Naive thymus-derived CD4-positive, alpha-beta T cell (primary cell): ENCODE data around the gene DCP1A. TPM values are rescaled to one million over a fixed set of nuclear protein-coding genes. Genes with fewer than 3 reads are reported as not detected.

Experiments used
- ATAC-seq: fragments of 150-1000 bp; cut with Tn5 transposase; 2 replicates; pipeline ENCODE4 v1.10.0; 2021; ENCODE audit warnings: mild to moderate bottlenecking, moderate library complexity
- CTCF ChIA-PET: fragments of 350-600 bp; sonication (Branson Sonifier 250); formaldehyde crosslinking; loops from one replicate; lab custom pipeline; 2021; ENCODE audit warnings: antibody characterized with exemption; lab: Charles Lee
- POLR2A ChIA-PET: fragments of 350-600 bp; sonication (Branson Sonifier 250); formaldehyde crosslinking; loops from one replicate; lab custom pipeline; 2021; ENCODE audit warnings: antibody characterized with exemption, inconsistent platforms; lab: Charles Lee
- DNase-seq, 9 donors: peaks; one replicate each; pipeline versions ENCODE4 v3.0.0 to v3.0.0-alpha.2; 2020 to 2022; ENCODE audit warnings: mixed read lengths in 1 of 9
- H3K27ac ChIP-seq: one replicate; pipeline ENCODE4 v1.7.0; 2013; ENCODE audit warnings: mild to moderate bottlenecking, low read depth, low read length, moderate library complexity
- H3K27me3 ChIP-seq, 2 donors: one replicate each; pipeline ENCODE4 v1.7.0; 2013; ENCODE audit warnings: low read length in 2 of 2, mild to moderate bottlenecking in 2 of 2, moderate library complexity in 2 of 2; ENCODE audit not compliant: control insufficient read depth in 2 of 2, insufficient read depth in 2 of 2
- H3K36me3 ChIP-seq, 3 experiments: 1 replicate in 2 of 3; 2 replicates in 1 of 3; pipeline ENCODE4 v1.7.0; 2013; ENCODE audit warnings: low read length in 3 of 3, mild to moderate bottlenecking in 3 of 3, moderate library complexity in 1 of 3; ENCODE audit not compliant: insufficient read depth in 3 of 3, control insufficient read depth in 2 of 3
- H3K4me1 ChIP-seq, 2 donors: one replicate each; pipeline ENCODE4 v1.7.0; 2013; ENCODE audit warnings: low read length in 2 of 2, mild to moderate bottlenecking in 2 of 2, moderate library complexity in 1 of 2; ENCODE audit not compliant: control insufficient read depth in 2 of 2, insufficient read depth in 2 of 2
- H3K4me3 ChIP-seq: 2 replicates; pipeline ENCODE4 v1.7.0; 2013; ENCODE audit warnings: mild to moderate bottlenecking, low read length
- H3K9me3 ChIP-seq, 3 experiments: 1 replicate in 2 of 3; 2 replicates in 1 of 3; pipeline ENCODE4 v1.7.0; 2013; ENCODE audit warnings: low read length in 3 of 3; ENCODE audit not compliant: control insufficient read depth in 2 of 3
- H3K27ac Mint-ChIP-seq, 9 donors: one replicate each; pipeline ENCODE4 v1.8.0; 2020 to 2022; ENCODE audit warnings: mixed read lengths in 9 of 9, mild to moderate bottlenecking in 8 of 9, moderate library complexity in 5 of 9, inconsistent platforms in 2 of 9
- H3K27me3 Mint-ChIP-seq, 5 donors: one replicate each; pipeline ENCODE4 v1.8.0; 2021 to 2022; ENCODE audit warnings: mixed read lengths in 5 of 5, mild to moderate bottlenecking in 1 of 5
- H3K36me3 Mint-ChIP-seq, 5 donors: one replicate each; pipeline ENCODE4 v1.8.0; 2020 to 2022; ENCODE audit warnings: mixed read lengths in 5 of 5, mild to moderate bottlenecking in 3 of 5, inconsistent platforms in 1 of 5
- H3K4me1 Mint-ChIP-seq, 7 donors: one replicate each; pipeline ENCODE4 v1.8.0; 2020 to 2022; ENCODE audit warnings: mixed read lengths in 7 of 7, mild to moderate bottlenecking in 3 of 7, inconsistent platforms in 1 of 7
- H3K4me3 Mint-ChIP-seq, 10 donors: one replicate each; pipeline ENCODE4 v1.8.0; 2020 to 2022; ENCODE audit warnings: mild to moderate bottlenecking in 10 of 10, mixed read lengths in 10 of 10, moderate library complexity in 6 of 10, inconsistent platforms in 2 of 10
- H3K9me3 Mint-ChIP-seq, 11 donors: one replicate each; pipeline ENCODE4 v1.8.0; 2020 to 2022; ENCODE audit warnings: mixed read lengths in 11 of 11, mild to moderate bottlenecking in 4 of 11, inconsistent platforms in 1 of 11, moderate library complexity in 1 of 11
- intact Hi-C, 2 donors: fragments of 100-400 bp; cut with micrococcal nuclease; formaldehyde crosslinking; loops; one replicate each; pipeline ENCODE4 v1.15.1; 2023
- polyA plus RNA-seq, 2 donors: library from polyadenylated mRNA; unstranded; fragments of 300-500 nt; fragmentation: Illumina TruSeq; gene quantifications; one replicate each; pipeline ENCODE4 v1.2.3, GENCODE V29; 2021
- total RNA-seq, 6 experiments: library from RNA in 5 of 6; stranded (reverse) in 5 of 6; gene quantifications; 1 replicate in 5 of 6; 2 replicates in 1 of 6; pipeline ENCODE4 v1.2.3 and lab custom pipeline; 2021 to 2026

Gene DCP1A
- total and polyA plus RNA-seq, 7 experiments from 2014 or later, result 34.0 to 68.0 (median 46.1) TPM

- Histone ChIP-seq H3K27me3 (no peaks in the 10 kb centered on the region), H3K4me3 (no peak overlapping the region), H3K4me1 (no peaks in the 10 kb centered on the region), H3K9me3 (no peaks in the 10 kb centered on the region), H3K36me3 (peaks cover 0 to 38% (median 9%) of the 10 kb centered on the region in 3 experiments), H3K27ac (no peak overlapping the region)
- peaks cover 0 to 26% (median 9%) of the 10 kb centered on the region in 5 donors for H3K36me3 Mint-ChIP-seq
- intact Hi-C loops, result loop anchor here in 1 of 2 donors (10.0 kb wide), 1 partner anchor 219 kb away; no protein-coding TSS in a partner anchor
- POLR2A ChIA-PET, result no interaction called here
- H3K27ac Mint-ChIP-seq, result no peak overlapping the region
- H3K4me1 Mint-ChIP-seq, result peaks cover 0 to 5% (median 0%) of the 10 kb centered on the region in 7 donors
- H3K27me3 Mint-ChIP-seq, result no peaks in the 10 kb centered on the region
- CTCF ChIA-PET, result interaction anchor here (0.7 kb wide), 1 partner anchor 34 kb away, joined by 3 read pairs; no protein-coding TSS in a partner anchor
- H3K4me3 Mint-ChIP-seq, result no peak overlapping the region
- ATAC-seq, result no peak
- H3K9me3 Mint-ChIP-seq, result no peaks in the 10 kb centered on the region
- no peak for DNase-seq
These were observed 51.9 kb downstream of the DCP1A start for GRCh38 chr3:53295410-53295809.

DNA sequence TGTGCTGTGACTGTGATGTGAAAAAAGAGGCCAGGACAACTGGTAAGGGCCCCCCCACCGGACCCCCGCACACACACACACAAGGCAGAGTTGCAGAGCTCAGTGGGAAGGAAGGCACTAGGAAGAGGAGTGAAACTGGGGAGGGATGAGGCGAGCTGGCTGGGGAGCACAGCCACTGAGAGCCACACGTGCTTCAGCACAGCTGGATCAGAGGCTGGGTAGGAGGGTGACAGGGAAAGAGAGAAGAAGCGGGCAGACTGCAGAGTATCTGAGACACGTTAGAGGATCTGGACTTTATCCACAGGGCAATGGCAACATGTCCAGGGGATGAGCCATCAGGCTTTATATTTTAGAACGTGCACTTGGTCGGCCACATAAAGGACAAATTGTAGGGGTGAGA is 53.5 kb downstream of the DCP1A start:
- Mint-ChIP-seq H3K36me3 (peaks cover 0 to 27% (median 5%) of the 10 kb centered on the region in 5 donors), H3K27me3 (no peaks in the 10 kb centered on the region), H3K27ac (peak overlapping the region in 3 of 9 donors; percentile 0 to 76 (median 6)), H3K9me3 (no peaks in the 10 kb centered on the region), H3K4me3 (no peak overlapping the region), H3K4me1 (peaks cover 0 to 3% (median 0%) of the 10 kb centered on the region in 7 donors)
- H3K36me3 ChIP-seq, result peaks cover 0 to 39% (median 5%) of the 10 kb centered on the region in 3 experiments
- CTCF ChIA-PET, result no interaction called here
- no peaks in the 10 kb centered on the region for H3K9me3 ChIP-seq
- H3K27me3 ChIP-seq, result no peaks in the 10 kb centered on the region
- DNase-seq, result no peak
- ATAC-seq, result no peak
- intact Hi-C loops, result loop anchor here in 1 of 2 donors (10.0 kb wide), 1 partner anchor 221 kb away; no protein-coding TSS in a partner anchor
- no peaks in the 10 kb centered on the region for H3K4me1 ChIP-seq
- H3K4me3 ChIP-seq, result no peak overlapping the region
- POLR2A ChIA-PET, result no interaction called here
- H3K27ac ChIP-seq, result no peak overlapping the region

- H3K9me3 Mint-ChIP-seq, result no peaks in the 10 kb centered on the region
- ATAC-seq (no peak), DNase-seq (no peak)
- H3K4me1 Mint-ChIP-seq, result peaks cover 0 to 7% (median 0%) of the 10 kb centered on the region in 7 donors
- H3K27me3 Mint-ChIP-seq, result no peaks in the 10 kb centered on the region
- Histone ChIP-seq H3K4me3 (no peak overlapping the region), H3K27ac (no peak overlapping the region), H3K4me1 (no peaks in the 10 kb centered on the region), H3K9me3 (no peaks in the 10 kb centered on the region), H3K36me3 (peaks cover 7 to 64% (median 9%) of the 10 kb centered on the region in 3 experiments), H3K27me3 (no peaks in the 10 kb centered on the region)
- POLR2A ChIA-PET, result no interaction called here
- intact Hi-C loops, result no loop called here
- peaks cover 9 to 55% (median 18%) of the 10 kb centered on the region in 5 donors for H3K36me3 Mint-ChIP-seq
- peak overlapping the region in 2 of 9 donors; percentile 5 to 21 for H3K27ac Mint-ChIP-seq
- CTCF ChIA-PET, result no interaction called here
- no peak overlapping the region for H3K4me3 Mint-ChIP-seq
These were observed 59.1 kb downstream of the DCP1A start for GRCh38 chr3:53288214-53288613.

DNA sequence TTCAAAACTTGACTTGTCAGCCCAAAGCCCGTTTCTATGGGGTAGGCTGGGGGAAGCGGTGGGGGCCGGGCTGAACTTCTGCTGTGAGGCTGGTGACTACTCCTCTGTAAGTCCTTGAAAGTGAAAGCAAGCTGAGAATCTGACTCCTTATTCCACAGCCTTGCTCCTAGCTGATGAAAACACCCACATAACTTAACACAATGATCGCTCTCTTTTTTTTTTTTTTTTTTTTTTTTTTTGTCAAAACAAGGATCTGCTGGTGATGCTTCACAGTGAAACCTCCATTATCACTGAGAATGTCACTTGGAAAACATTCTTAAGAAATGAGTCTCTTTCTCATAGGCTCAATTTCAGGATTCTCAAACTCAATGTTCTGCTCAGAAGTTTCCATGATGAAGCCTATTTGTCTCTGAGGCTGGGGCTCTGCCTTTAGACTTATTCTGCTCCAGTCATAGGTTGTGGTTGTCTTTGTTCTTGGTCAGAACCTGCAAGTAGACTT is 60.2 kb downstream of the DCP1A start:
- Mint-ChIP-seq H3K36me3 (peaks cover 9 to 48% (median 14%) of the 10 kb centered on the region in 5 donors), H3K9me3 (no peaks in the 10 kb centered on the region), H3K27ac (peak overlapping the region in 4 of 9 donors; percentile 6 to 47 (median 18)), H3K4me3 (no peak overlapping the region), H3K4me1 (peaks cover 0 to 7% (median 0%) of the 10 kb centered on the region in 7 donors), H3K27me3 (no peaks in the 10 kb centered on the region)
- no peak for DNase-seq
- intact Hi-C loops, result no loop called here
- Histone ChIP-seq H3K27ac (no peak overlapping the region), H3K36me3 (peaks cover 7 to 56% (median 9%) of the 10 kb centered on the region in 3 experiments), H3K4me3 (no peak overlapping the region), H3K9me3 (no peaks in the 10 kb centered on the region), H3K4me1 (no peaks in the 10 kb centered on the region), H3K27me3 (no peaks in the 10 kb centered on the region)
- no peak for ATAC-seq
- ChIA-PET POLR2A (no interaction called here), CTCF (no interaction called here)

- H3K4me1 Mint-ChIP-seq, result peaks cover 0 to 7% (median 0%) of the 10 kb centered on the region in 7 donors
- no peaks in the 10 kb centered on the region for H3K27me3 Mint-ChIP-seq
- H3K9me3 Mint-ChIP-seq, result no peaks in the 10 kb centered on the region
- Histone ChIP-seq H3K4me3 (no peak overlapping the region), H3K27ac (no peak overlapping the region), H3K27me3 (no peaks in the 10 kb centered on the region), H3K4me1 (no peaks in the 10 kb centered on the region), H3K9me3 (no peaks in the 10 kb centered on the region), H3K36me3 (peaks cover 7 to 52% (median 9%) of the 10 kb centered on the region in 3 experiments)
- CTCF ChIA-PET, result no interaction called here
- intact Hi-C loops, result no loop called here
- H3K36me3 Mint-ChIP-seq, result peaks cover 9 to 44% (median 14%) of the 10 kb centered on the region in 5 donors
- POLR2A ChIA-PET, result no interaction called here
- ATAC-seq (no peak), DNase-seq (no peak)
- H3K4me3 Mint-ChIP-seq, result no peak overlapping the region
- peak overlapping the region in 4 of 9 donors; percentile 6 to 47 (median 18) for H3K27ac Mint-ChIP-seq
These were observed 60.6 kb downstream of the DCP1A start for GRCh38 chr3:53286727-53287126.

DNA sequence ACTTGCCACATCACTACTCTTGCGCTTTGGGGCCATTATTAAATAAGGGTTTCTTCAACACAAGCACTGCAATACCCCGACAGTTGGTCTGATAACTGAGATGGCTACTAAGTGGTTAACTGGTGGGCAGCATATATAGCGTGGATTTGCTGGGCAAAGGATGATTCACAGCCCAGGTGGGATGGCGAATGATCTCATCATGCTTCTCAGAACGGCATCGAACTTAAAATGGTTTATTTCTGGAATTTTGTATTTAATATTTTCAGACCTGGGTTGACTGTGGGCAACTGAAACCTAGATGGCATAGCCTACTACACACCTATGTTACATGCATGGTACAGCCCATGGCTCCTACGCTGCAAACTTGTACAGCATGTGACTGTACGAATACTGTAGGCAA is 64.8 kb downstream of the DCP1A start:
- H3K36me3 Mint-ChIP-seq, result peaks cover 5 to 22% (median 10%) of the 10 kb centered on the region in 5 donors

GRCh38 chr3:53278667-53279066 is 68.7 kb downstream of the DCP1A start:
- H3K27me3 ChIP-seq, result no peaks in the 10 kb centered on the region
- H3K27ac ChIP-seq, result no peak overlapping the region
- H3K4me3 ChIP-seq, result no peak overlapping the region
- DNase-seq, result no peak
- Mint-ChIP-seq H3K4me3 (no peak overlapping the region), H3K27ac (peak overlapping the region in 1 of 9 donors; percentile 36), H3K27me3 (no peaks in the 10 kb centered on the region), H3K9me3 (no peaks in the 10 kb centered on the region), H3K4me1 (peaks cover 0 to 11% (median 9%) of the 10 kb centered on the region in 7 donors), H3K36me3 (peaks cover 0 to 1% (median 0%) of the 10 kb centered on the region in 5 donors)
- no peaks in the 10 kb centered on the region for H3K36me3 ChIP-seq
- intact Hi-C loops, result no loop called here
- ChIA-PET CTCF (no interaction called here), POLR2A (no interaction called here)
- no peak for ATAC-seq
- H3K4me1 ChIP-seq, result no peaks in the 10 kb centered on the region
- H3K9me3 ChIP-seq, result no peaks in the 10 kb centered on the region

More for the DNA sequence above, 64.8 kb downstream of the DCP1A start:
- Mint-ChIP-seq H3K27ac (no peak overlapping the region), H3K4me1 (peaks cover 0 to 7% (median 0%) of the 10 kb centered on the region in 7 donors), H3K9me3 (no peaks in the 10 kb centered on the region), H3K4me3 (no peak overlapping the region), H3K27me3 (no peaks in the 10 kb centered on the region)
- intact Hi-C loops, result no loop called here
- Histone ChIP-seq H3K36me3 (peaks cover 2 to 25% (median 7%) of the 10 kb centered on the region in 3 experiments), H3K27ac (no peak overlapping the region), H3K27me3 (no peaks in the 10 kb centered on the region), H3K4me1 (no peaks in the 10 kb centered on the region), H3K4me3 (no peak overlapping the region), H3K9me3 (no peaks in the 10 kb centered on the region)
- POLR2A ChIA-PET, result no interaction called here
- CTCF ChIA-PET, result no interaction called here
- ATAC-seq (no peak), DNase-seq (no peak)
